Activated B cell treated with CpG ODN at 0.5 μM for 24 hours (primary cell): Measurements from ENCODE around the gene ANKRD11. TPM values are rescaled to one million over a fixed set of nuclear protein-coding genes. Genes with fewer than 3 reads are reported as not detected.

Experiments
- ATAC-seq: fragments of 200-7000 bp; cut with Tn5 transposase; one replicate; pipeline ENCODE4 v1.10.0; 2021; ENCODE audit warnings: low read depth, mild to moderate bottlenecking, moderate library complexity
- CTCF ChIA-PET: fragments of 350-600 bp; sonication (Branson Sonifier 250); formaldehyde crosslinking; loops from one replicate; lab custom pipeline; 2021; ENCODE audit warnings: antibody characterized with exemption; lab: Charles Lee
- POLR2A ChIA-PET: fragments of 350-600 bp; sonication (Branson Sonifier 250); formaldehyde crosslinking; loops from one replicate; lab custom pipeline; 2021; ENCODE audit warnings: antibody characterized with exemption; lab: Charles Lee
- DNase-seq: peaks from one replicate; pipeline ENCODE4 v3.0.0; 2022
- H3K27ac Mint-ChIP-seq: one replicate; pipeline ENCODE4 v1.8.0; 2020; ENCODE audit warnings: mixed read lengths
- H3K27me3 Mint-ChIP-seq: one replicate; pipeline ENCODE4 v1.8.0; 2021; ENCODE audit warnings: mixed read lengths
- H3K36me3 Mint-ChIP-seq: one replicate; pipeline ENCODE4 v1.8.0; 2021; ENCODE audit warnings: low read depth, mixed read lengths
- H3K4me1 Mint-ChIP-seq: one replicate; pipeline ENCODE4 v1.8.0; 2021; ENCODE audit warnings: mixed read lengths
- H3K4me3 Mint-ChIP-seq: one replicate; pipeline ENCODE4 v1.8.0; 2020; ENCODE audit warnings: mild to moderate bottlenecking, mixed read lengths
- H3K9me3 Mint-ChIP-seq: one replicate; pipeline ENCODE4 v1.8.0; 2020; ENCODE audit warnings: mixed read lengths
- CTCF ChIP-seq: fragments of 200-600 bp; IDR thresholded peaks from one replicate; pipeline ENCODE4 v1.8.0; 2022; ENCODE audit warnings: antibody characterized with exemption, mild to moderate bottlenecking
- intact Hi-C: fragments of 100-400 bp; cut with micrococcal nuclease; formaldehyde crosslinking; loops from one replicate; pipeline ENCODE4 v1.15.1; 2024
- total RNA-seq: library from RNA; stranded (reverse); gene quantifications from 2 replicates; pipeline ENCODE4 v1.2.3, GENCODE V29; 2022

The ANKRD11 gene
- total RNA-seq, 1 donor from 2014 or later: 243 TPM

- Mint-ChIP-seq H3K4me3 (no peak overlapping the region), H3K27me3 (no peaks in the 10 kb centered on the region), H3K9me3 (no peaks in the 10 kb centered on the region), H3K27ac (no peak overlapping the region), H3K4me1 (peaks cover 88% of the 10 kb centered on the region), H3K36me3 (peaks cover 11% of the 10 kb centered on the region)
- ATAC-seq: no peak
- ChIA-PET CTCF (interaction anchor here (0.7 kb wide), 1 partner anchor 32 kb away, joined by 3 read pairs; no protein-coding TSS in a partner anchor), POLR2A (no interaction called here)
- TF ChIP-seq CTCF: no peak
- DNase-seq: no peak
- intact Hi-C loops: no loop called here
These were observed 45.2 kb downstream of the ANKRD11 start for GRCh38 chr16:89445166-89445565.

GRCh38 chr16:89444728-89445127 lies 45.6 kb downstream of the ANKRD11 start:
- DNase-seq (no peak), ATAC-seq (no peak)
- Mint-ChIP-seq H3K9me3 (no peaks in the 10 kb centered on the region), H3K27ac (no peak overlapping the region), H3K4me3 (no peak overlapping the region), H3K27me3 (no peaks in the 10 kb centered on the region), H3K36me3 (peaks cover 16% of the 10 kb centered on the region), H3K4me1 (peaks cover 88% of the 10 kb centered on the region)
- ChIA-PET CTCF (interaction anchor here (0.7 kb wide), 1 partner anchor 32 kb away, joined by 3 read pairs; no protein-coding TSS in a partner anchor), POLR2A (interaction anchor here (0.5 kb wide), 1 partner anchor 76 kb away, joined by 6 read pairs; no protein-coding TSS in a partner anchor)
- no peak for TF ChIP-seq CTCF
- intact Hi-C loops: no loop called here

GRCh38 chr16:89444151-89444723 lies 46.1 kb downstream of the ANKRD11 start:
- DNase-seq (no peak), ATAC-seq (no peak)
- TF ChIP-seq CTCF: no peak
- peaks cover 21% of the 10 kb centered on the region for H3K36me3 Mint-ChIP-seq
- POLR2A ChIA-PET: interaction anchor here (0.5 kb wide), 1 partner anchor 76 kb away, joined by 6 read pairs; no protein-coding TSS in a partner anchor
- peaks cover 90% of the 10 kb centered on the region for H3K4me1 Mint-ChIP-seq
- H3K27ac Mint-ChIP-seq: no peak overlapping the region
- intact Hi-C loops: no loop called here
- H3K4me3 Mint-ChIP-seq: peak overlapping the region; percentile 45
- H3K27me3 Mint-ChIP-seq: no peaks in the 10 kb centered on the region
- no peaks in the 10 kb centered on the region for H3K9me3 Mint-ChIP-seq
- CTCF ChIA-PET: interaction anchor here (0.7 kb wide), 1 partner anchor 33 kb away, joined by 3 read pairs; no protein-coding TSS in a partner anchor

- TF ChIP-seq CTCF: no peak
- no peak overlapping the region for H3K27ac Mint-ChIP-seq
- CTCF ChIA-PET: no interaction called here
- DNase-seq (no peak), ATAC-seq (no peak)
- H3K9me3 Mint-ChIP-seq: no peaks in the 10 kb centered on the region
- no peaks in the 10 kb centered on the region for H3K27me3 Mint-ChIP-seq
- POLR2A ChIA-PET: no interaction called here
- H3K4me3 Mint-ChIP-seq: peak overlapping the region; percentile 45
- intact Hi-C loops: no loop called here
- peaks cover 91% of the 10 kb centered on the region for H3K4me1 Mint-ChIP-seq
- H3K36me3 Mint-ChIP-seq: peaks cover 25% of the 10 kb centered on the region
These were observed 46.7 kb downstream of the ANKRD11 start for GRCh38 chr16:89443727-89444084.

- Mint-ChIP-seq H3K9me3 (no peaks in the 10 kb centered on the region), H3K27ac (no peak overlapping the region), H3K27me3 (no peaks in the 10 kb centered on the region), H3K4me3 (peak overlapping the region; percentile 35), H3K36me3 (peaks cover 25% of the 10 kb centered on the region), H3K4me1 (peaks cover 91% of the 10 kb centered on the region)
- ChIA-PET POLR2A (interaction anchor here (0.7 kb wide), 1 partner anchor 42 kb away, joined by 3 read pairs; no protein-coding TSS in a partner anchor), CTCF (interaction anchor here (1.2 kb wide), 1 partner anchor 46 kb away, joined by 3 read pairs; no protein-coding TSS in a partner anchor)
- intact Hi-C loops: no loop called here
- ATAC-seq (no peak), DNase-seq (no peak)
- no peak for TF ChIP-seq CTCF
These were observed 47.2 kb downstream of the ANKRD11 start for GRCh38 chr16:89442990-89443726.
